Measurements from ENCODE around the gene HIVEP1.

GRCh38 chr6:12137480-12137879 lies 125.4 kb downstream of the HIVEP1 start:
- TF ChIP-seq CTCF (IDR thresholded peaks at IDR 0.05): no peak
- no peak for TF ChIP-seq POLR2A (IDR thresholded peaks at IDR 0.05)

Data from right lobe of liver (tissue), 4 donors.